ENCODE data around the gene ATF3.

DNA sequence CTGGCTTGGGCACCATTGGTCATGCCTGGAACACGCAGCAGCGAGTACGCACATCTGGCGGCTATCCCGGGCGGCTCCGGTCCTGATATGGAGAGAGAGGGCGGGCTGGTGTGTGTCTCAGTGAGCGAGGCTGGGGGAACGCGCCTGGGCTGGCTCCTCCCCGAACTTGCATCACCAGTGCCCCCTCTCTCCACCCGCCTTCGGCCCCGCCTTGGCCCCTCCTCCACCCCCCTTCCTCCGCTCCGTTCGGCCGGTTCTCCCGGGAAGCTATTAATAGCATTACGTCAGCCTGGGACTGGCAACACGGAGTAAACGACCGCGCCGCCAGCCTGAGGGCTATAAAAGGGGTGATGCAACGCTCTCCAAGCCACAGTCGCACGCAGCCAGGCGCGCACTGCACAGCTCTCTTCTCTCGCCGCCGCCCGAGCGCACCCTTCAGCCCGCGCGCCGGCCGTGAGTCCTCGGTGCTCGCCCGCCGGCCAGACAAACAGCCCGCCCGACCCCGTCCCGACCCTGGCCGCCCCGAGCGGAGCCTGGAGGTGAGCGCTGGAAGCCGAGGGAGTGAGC, at the start of gene ATF3:
- TF ChIP-seq, protein P1, sequence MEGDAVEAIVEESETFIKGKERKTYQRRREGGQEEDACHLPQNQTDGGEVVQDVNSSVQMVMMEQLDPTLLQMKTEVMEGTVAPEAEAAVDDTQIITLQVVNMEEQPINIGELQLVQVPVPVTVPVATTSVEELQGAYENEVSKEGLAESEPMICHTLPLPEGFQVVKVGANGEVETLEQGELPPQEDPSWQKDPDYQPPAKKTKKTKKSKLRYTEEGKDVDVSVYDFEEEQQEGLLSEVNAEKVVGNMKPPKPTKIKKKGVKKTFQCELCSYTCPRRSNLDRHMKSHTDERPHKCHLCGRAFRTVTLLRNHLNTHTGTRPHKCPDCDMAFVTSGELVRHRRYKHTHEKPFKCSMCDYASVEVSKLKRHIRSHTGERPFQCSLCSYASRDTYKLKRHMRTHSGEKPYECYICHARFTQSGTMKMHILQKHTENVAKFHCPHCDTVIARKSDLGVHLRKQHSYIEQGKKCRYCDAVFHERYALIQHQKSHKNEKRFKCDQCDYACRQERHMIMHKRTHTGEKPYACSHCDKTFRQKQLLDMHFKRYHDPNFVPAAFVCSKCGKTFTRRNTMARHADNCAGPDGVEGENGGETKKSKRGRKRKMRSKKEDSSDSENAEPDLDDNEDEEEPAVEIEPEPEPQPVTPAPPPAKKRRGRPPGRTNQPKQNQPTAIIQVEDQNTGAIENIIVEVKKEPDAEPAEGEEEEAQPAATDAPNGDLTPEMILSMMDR (IDR thresholded peaks at IDR 0.05): no peak
- TF ChIP-seq POLR2A (IDR thresholded peaks at IDR 0.05): peak in 1 of 2 donors; percentile 98

Data from lower leg skin (tissue), 3 donors.